Activated naive CD4-positive, alpha-beta T cell treated with anti-CD3 and anti-CD28 coated beads, Interleukin-2, amount 50 U/mL, for 16 hours (primary cell): Measurements from ENCODE around the gene MAGI1.

Source experiments
- DNase-seq: peaks from one replicate; pipeline ENCODE4 v3.0.0-alpha.2; 2020

Gene MAGI1

DNA sequence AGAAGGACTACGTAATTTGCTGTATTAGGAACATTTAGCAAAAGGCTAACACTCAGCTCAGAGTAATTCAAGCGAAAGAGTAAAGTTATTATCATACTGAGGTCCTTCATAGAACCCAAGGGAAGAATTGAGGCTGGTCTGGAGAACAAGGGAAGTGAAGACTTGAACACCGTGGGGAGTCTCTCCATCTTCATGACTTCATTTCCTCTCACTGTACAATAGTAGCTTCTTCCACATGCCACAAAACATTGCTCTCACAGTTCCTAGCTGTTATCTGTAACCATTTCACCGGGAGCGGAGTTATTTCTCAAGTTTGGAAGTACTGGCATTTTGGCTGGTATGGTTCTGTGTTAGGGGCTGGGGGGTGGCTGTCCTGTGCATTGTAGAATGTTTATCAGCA lies 69.7 kb downstream of the MAGI1 start:
- no peak for DNase-seq

DNA sequence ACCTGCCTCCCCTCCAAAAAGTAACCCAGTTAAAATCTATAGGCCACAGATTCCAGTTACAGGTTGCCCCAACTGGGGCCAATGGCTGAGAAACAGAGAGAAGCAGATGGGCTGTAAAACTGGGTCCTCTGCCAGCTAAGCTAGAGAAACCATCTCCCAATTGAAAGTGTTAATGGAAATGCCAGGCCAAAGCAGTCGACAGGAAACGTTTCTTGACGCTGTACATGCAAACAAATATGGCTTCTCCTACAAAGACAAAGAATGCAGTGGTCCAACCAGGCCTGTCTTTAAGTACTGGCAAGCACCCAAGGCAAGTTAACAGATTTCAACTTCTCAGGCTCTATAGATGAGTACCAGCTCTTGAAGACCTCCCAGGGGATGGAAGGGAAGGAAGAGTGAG lies 71.3 kb downstream of the MAGI1 start:
- DNase-seq: no peak

DNA sequence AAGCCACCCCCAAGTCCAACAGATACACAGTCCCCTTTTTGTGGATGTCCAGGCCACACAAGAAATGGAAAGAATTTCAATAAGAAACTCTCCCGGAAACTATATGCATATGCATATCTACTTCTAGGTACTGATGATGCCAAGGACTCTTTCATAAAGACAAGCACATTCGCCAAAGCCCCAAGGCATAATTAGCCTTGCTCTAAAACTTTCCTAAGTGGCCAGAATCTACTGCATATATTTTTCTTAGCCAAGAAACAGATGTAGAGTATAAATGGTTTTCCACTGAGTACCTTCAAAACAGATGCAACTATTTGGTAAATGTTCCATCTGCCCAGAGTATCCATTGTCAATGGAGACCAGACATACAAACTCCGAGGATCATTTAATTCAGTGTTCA lies 73.9 kb downstream of the MAGI1 start:
- no peak for DNase-seq

DNA sequence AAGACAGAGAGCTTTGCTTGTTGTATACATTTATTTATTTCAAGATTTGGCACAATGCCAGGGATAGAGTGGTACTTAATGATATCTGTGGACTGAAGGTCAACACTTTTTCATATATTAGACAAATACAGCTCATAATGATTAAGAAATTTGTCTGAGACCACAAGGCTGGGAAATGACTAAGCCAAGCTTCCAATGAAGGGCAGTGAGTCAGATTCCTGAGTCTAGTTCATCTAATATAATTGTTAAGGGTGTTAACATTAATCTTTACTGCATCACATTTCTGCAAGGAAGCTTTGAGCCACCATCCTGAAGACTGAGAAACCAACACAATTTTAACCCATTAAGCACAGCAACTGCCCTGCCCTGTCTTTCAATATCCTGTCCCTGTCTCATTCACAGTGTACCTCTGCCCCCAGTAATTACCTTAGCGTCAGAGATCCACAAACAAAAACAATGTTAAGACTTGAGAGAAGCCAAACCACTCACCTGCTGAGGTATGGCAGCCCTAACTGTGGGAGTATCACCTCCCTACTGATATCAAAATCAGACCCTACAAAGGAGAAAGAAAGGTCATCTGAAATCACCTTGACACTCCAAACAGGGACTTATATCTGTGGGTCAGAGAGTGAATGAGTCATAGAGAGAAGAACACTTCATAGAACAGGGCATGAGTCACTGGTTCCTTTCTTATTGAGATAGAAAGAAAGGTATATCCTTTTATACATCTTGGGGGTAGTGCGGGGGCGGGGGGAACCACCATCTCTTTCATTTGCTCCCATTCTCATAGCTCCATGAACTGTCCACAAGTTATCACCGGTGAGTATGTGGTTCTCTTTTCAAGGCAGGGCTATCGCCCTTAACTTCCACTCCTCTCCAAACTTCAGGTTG lies 74.7 kb downstream of the MAGI1 start:
- DNase-seq: no peak

DNA sequence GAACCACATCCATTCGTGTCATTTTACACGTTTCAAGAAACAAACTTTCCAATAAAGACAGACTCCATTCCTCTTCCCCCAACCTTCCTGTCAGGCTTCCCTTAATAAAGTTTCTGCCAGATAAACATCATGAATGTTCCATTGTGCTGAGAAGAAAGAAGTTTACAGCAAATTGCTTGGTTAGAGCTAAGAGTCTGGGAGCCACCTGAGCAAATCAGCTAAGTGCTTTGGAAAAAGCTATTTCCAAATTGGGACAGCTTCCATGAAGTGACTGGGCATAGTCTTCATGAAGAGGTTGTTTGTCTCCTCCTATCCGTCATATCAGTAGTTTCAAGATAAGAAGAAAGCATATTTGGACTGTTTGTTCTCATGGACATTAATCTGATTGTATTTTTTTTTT lies 77.0 kb downstream of the MAGI1 start:
- no peak for DNase-seq

DNA sequence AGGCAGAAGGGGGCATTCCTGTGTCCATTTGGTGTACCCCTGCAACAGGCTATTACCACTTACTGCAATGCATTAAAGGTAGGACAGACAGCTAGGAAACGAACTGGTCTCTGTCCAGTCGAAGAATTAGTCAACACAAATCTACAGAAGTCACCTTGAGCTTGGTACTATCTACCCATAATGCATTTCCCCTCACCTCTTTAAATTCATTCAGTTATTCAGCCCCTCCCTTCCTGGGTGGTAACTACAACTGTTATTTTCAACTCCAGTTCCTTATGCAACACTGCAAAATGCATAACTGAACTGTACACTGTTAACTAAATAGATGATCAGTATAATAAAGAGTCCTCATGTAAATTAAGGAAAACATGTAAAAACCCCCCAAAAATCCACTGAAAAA lies 77.6 kb downstream of the MAGI1 start:
- DNase-seq: no peak

DNA sequence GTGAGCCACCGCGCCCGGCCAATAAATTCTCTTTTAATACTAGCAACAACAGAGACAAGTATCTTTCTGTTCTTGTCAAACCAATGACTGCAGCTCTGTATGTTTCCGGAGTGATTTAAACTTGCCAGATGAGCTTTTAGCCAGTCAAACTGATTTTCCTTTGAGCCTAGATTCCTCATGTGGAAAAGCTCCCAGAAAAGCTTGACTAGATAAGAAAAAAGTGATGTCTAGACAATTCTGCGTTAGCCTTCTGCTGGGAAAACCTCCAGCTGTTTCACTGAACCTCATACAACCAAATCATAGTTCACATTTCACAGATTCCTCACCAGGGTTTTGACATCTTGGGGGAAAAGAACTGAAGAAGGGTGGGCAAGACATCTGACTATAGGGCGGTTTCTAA lies 78.6 kb downstream of the MAGI1 start:
- no peak for DNase-seq

DNA sequence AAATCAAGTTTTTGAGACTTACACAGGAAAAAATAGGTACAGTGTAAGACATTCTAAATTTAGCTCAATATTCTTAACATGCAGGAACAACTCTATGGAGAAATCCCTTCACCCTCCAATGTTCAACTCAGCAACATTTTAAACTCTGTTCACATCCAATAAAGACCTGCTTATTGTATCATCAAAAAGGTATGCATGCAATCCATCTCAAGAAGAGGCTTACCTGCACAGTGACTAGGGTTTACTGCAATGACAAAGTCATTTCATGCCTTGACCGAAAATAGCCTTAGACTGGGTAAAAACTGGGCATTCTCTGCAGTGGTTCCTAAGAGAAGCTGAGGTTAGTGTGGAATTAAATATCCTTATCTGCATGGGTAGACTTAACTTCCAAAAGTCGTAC lies 80.5 kb downstream of the MAGI1 start:
- DNase-seq: no peak

DNA sequence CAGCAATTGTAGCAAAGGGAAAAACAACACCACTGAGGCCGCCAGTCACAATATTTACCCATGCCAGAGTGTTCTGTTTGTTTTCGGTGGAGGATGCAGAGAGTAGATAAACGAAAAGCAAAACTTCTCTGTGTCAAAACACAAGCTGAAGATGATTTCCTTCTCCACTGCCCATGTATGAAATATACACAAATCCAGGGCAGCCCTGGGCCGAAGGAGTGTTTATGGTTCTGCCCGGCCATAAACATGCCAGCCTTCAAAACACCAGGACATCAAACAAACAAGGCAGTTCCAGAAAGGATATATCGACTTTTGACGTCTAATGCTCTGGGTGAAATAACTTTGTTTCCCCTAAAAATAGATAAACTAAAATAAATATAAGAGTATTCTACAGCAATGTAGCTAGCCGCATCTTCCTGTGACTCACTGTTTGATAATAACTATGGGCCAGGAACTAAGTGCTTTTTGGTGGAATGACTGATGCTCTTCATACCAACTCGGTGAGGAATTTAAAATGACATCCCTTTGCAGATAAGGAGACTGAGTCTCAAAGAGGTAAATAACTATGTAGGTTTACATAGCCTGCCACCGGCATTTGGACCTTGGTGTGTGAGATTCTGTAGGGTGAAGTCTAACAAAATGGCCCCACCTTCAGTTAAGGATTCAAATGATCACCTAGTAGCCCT lies 82.8 kb downstream of the MAGI1 start:
- no peak for DNase-seq

DNA sequence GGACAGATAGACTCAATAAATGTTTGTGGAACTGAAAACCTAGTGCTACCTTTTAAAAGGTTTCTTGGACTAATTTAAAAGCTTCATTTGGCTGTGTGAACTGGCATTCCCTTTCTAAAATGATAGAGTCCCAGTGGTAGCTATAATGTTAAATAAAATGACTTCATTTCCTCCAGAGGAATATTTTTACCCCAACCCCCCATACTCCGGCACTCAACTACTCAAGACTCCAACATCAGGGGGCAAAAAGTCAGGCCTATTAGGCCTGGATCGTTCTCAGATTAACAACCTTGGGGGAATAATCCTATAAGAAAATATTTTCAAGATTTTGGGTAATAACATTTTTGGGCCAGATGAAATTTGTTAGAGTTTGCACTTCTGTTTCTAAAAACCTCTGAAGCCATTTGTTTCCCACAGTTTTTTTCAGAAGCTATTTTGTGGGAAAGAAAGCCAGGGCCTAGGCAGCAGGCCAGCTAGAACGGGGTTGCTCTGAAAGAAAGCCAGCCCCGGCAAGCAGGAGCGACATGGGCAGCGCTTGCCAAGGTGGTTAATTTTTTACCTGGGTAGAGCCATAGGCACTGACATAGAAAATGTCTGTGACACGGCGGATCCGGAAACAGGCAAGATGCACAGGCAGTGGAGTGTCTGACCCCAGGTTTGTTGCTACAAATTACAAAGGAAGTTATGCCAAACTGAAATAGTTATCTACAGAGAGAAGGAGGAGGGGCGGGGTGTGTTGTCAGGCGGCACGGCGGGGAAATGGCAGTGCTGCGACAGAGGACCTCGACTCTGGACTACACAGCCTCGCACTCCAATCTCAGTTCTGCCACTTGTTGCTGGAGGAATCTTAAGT lies 84.6 kb downstream of the MAGI1 start:
- no peak for DNase-seq

DNA sequence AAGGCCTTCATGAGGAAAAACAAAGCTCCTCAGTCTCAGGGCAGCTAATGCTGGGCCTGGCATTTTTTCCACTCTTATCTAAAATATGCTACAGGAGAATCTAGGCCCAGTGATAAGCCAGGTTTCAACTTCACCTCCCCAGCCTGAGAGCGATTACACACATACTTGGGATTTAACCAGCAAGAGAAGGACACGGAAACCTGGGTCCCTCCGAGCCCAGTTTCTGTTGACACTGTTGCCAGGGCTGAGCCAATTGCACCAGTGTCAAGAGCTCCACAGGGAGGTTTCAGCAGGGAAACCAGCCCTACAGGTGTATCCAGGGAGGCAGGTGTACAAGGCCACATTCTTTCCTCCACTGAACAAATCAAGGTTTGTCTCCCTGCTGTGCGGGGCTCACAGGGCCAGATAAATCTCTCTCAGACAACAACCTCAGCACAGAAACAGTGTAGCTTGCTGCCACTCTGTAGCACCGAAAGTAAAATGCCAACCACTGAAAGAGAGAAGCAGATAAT lies 85.4 kb downstream of the MAGI1 start:
- no peak for DNase-seq

DNA sequence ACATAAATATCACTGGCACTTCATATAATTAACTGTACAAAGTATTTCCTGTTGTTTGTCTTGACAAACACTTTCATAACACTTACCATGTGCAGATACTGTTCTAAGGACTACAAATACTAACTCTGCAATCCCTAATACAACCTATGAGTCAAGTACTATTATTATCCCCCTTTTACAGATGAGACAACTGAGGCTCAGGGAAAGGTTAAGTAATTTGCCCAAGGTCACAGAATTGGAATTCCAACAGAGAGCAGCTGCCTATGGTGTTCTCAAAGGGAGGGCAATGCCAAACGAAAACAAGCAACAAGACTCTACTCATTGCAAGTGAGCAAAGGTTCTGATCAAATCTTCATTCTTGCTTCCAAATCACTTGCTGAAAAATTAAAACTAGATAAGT lies 85.9 kb downstream of the MAGI1 start:
- DNase-seq: no peak

DNA sequence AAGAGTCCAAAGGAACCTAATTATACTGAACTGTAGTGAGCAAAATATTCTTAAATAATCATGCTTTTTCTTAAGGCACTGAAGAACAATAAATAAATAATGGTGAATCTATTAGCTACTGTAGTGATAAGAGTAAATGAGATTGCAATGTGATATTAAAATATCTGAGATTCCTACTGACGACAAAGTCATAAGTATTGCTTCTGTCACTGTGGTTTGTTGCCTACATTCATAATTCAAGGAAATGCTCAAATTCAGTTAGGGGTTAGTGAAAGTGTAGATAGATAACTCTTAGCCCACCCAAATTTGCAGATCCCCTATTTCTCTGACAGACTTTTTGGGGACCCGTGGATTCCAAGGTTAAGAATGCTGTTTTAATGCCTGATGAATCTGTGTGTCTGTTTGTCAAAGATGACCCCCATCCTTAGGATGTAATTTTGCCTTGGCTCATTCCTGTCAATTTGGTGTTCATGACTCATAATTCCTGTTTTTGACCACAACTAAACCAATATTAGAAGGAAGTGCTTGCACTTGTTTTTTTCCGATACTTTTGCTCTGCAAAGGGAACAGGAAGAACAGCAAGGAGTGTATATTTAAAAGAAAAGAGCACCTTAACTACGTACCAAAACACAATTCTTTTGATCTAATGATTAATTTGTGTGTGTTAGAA lies 86.7 kb downstream of the MAGI1 start:
- no peak for DNase-seq

DNA sequence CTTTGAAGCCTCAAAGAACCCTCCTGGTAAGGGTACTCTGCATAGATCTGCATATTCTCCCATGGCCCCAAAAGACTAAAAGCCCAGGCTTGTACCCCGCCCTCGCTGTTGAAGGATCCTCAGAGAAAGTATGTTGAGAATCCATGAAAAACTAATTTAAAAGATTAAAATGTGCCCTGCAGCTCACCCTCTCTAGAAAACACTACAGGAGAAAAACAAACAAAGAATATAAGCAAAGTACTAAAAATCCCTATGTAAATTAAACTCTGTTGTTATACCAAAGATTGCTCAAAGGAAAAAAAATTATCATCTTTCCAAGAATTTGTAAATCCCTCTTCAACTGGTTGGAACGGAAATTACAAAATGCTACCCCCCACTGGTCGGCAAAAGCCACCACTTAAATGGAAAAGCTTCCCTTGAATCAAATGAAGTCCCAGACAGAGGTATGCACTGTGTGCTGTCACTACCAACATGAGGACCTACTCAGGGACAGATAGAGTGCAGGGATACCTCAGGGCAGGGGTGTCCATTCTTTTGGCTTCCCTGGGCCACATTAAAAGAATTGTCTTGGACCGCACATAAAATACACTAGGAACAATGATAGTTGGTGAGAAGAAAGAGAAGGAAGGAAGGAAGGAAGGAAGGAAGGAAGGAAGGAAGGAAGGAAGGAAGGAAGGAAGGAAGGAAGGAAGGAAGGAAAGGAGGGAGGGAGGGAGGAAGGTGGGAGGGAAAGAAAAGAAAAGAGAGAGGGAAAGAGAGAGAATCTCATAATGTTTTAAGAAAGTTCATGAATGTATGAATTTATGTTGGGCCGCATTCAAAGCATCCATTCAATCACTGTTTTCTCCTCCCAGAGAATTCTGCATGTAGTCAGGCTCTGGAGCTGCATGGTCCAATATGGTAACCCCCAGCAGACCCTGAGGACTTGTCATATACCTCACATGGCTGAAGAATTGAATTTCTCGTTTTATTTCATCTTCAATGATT lies 88.1 kb downstream of the MAGI1 start:
- no peak for DNase-seq

DNA sequence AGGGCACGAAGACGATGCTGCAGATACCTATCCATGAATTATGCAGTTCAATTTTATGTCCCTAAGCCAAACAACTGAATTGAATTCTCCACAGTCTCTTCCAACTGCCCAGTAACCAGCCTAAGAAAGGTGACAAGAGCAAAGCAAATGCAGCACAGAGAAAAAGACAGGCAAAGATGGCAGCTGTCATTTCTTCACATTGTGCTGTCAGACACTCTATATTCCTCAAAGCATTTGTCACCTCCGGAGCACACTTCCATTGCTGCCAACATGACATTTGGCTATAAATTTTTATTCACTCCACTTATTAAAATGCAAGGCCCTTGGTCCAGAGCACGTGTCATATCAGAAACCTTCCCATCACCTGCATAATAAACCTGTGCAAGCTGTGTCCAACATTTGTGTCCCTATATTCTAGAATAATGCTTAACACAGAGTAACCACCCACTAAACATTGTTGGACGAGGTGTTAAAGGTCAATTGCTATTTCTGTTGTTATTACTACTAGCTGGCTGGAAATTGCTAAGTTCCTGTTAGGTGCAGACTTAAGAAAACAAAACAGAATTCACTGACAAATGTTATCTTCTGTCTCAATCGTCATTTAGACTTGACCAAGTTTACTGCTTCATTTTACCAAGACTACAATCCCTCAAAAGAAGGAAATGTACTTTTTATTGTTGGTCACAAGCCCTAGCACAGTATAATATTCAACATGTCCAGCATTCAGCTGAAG lies 89.7 kb downstream of the MAGI1 start:
- no peak for DNase-seq

DNA sequence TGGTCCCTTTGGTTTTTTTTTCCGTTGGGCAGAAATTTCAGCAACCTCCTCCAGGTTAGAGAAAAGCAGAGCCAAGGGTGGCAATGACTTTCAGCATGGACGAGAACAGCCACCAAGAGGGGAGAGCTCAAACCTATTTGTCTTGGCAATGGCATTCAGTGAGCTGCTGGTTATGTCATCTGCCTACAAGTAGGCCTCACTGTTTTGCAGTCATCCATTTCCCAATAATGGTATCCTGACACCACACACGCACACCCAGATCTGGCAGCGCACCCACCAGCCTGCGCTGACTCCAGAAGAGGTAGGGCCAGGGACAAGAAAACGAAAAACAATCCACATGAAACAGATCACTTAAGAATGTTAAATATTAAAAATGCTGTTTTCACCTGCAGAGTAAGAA lies 92.3 kb downstream of the MAGI1 start:
- no peak for DNase-seq

DNA sequence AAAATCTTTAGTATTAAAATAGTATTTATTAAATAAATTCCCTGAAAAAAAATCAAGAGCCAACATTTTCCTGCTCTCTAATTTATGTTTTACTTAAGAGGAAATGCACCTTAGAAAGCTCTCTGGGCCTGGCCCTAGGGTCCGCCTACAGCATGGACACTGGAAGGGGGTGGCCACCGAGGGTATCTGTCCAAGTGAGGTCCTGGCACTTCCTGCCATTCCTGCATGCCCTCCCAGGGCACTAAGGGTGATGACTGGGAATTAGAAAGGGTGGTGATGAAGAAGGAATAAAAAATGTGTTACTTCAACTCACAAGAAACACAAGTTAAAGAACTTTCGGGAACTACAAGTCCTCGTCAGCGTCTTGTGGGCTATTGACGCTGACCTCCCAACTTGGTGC lies 92.8 kb downstream of the MAGI1 start:
- no peak for DNase-seq

DNA sequence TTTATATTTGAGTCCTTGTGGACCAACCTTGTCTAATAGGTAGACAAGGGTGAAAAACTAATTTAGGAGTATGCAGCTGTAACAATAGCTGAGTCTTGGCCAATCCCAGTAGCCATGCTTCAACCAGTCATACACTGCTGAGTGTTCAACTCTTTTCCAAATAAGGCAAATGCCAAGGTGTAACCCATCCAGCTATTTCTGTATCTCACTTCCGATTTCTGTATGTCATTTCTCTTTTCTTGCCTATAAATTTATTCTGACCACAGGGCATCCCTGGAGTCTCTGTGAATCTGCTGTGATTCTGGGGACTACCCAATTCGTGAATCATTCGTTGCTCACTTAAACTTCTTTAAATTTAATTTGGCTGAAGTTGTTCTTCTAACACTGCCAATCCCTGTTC lies 93.2 kb downstream of the MAGI1 start:
- DNase-seq: no peak

DNA sequence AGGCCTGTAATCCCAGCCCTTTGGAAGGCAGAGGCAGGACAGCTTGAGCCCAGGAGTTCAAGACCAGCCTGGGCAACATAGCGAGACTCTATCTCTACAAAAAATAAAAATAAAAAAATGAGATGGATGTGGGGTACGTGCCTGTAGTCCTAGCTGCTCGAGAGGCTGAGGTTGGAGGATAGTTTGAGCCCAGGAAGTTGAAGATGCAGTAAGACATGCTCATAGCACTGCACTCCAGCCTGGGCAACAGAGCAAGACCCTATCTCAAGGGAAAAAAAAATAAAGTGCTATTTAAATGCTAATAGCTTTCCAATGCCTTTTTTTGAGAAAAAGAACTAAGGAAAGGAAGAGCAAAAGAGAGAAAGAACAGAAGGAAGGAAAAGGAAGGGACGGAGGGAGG lies 94.5 kb downstream of the MAGI1 start:
- no peak for DNase-seq

DNA sequence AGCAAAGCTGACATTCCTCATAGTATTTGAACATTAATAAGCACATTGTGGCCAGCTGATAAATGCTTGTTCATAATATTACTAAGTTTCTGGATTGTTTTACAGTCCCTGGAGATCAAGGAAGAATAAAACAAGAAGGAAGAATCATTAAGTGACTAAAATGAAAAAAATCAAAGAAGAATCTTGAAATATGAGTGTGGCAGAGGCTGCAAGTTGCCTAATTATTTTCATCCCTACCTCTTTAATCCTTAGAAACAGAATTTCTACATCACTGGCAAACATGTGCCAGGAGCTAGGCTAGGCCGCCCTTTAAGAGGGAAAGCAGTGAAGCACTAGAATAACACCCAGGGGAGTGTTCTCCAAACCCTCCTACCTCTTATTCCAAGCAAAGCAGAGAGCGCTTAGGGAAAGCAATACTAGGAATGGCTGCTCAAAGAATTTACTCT lies 98.9 kb downstream of the MAGI1 start:
- no peak for DNase-seq

DNA sequence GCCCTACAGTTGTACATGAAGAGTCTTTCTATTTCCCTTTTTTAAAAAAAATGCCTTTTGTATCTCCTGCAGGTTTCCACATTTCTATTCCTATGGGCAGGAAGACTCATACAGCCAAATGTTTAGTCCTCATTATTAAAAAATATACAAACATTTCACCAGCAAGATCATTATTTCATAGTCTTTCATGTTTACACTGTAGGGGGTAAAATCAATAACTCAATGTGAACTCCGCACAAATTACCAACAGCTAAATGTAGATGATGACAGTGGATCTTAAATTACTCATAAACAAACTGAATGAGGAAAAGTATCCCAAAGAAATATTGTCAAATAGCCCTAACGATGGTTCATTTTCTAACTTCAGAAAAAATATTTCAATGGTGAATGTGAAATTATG lies 99.5 kb downstream of the MAGI1 start:
- DNase-seq: no peak
